ENCODE measurements around the gene GJB6.

Gene GJB6

GRCh38 chr13:20192158-20192835 is 39.8 kb downstream of the GJB6 start:
- no peak for FAIRE-seq
- DNase-seq (ENCODE audit: insufficient read length, low spot score), result no peak
- TF ChIP-seq CTCF (IDR thresholded peaks at IDR 0.05; ENCODE audit: insufficient read depth, missing control alignments), result no peak

GRCh38 chr13:20191311-20192157 is 40.6 kb downstream of the GJB6 start:
- FAIRE-seq (no peak), DNase-seq (ENCODE audit: insufficient read length, low spot score) (no peak)
- TF ChIP-seq CTCF (IDR thresholded peaks at IDR 0.05; ENCODE audit: insufficient read depth, missing control alignments), result no peak

GRCh38 chr13:20190481-20191310 is 41.4 kb downstream of the GJB6 start:
- FAIRE-seq, result no peak
- TF ChIP-seq CTCF (IDR thresholded peaks at IDR 0.05; ENCODE audit: insufficient read depth, missing control alignments), result no peak
- DNase-seq (ENCODE audit: insufficient read length, low spot score), result no peak

GRCh38 chr13:20190076-20190475 is 42.0 kb downstream of the GJB6 start:
- no peak for DNase-seq (ENCODE audit: insufficient read length, low spot score)
- no peak for FAIRE-seq
- TF ChIP-seq CTCF (IDR thresholded peaks at IDR 0.05; ENCODE audit: insufficient read depth, missing control alignments), result no peak

GRCh38 chr13:20188667-20189553 is 43.2 kb downstream of the GJB6 start:
- DNase-seq (ENCODE audit: insufficient read length, low spot score) (no peak), FAIRE-seq (no peak)
- no peak for TF ChIP-seq CTCF (IDR thresholded peaks at IDR 0.05; ENCODE audit: insufficient read depth, missing control alignments)

GRCh38 chr13:20186771-20187170 is 45.3 kb downstream of the GJB6 start:
- FAIRE-seq (no peak), DNase-seq (ENCODE audit: insufficient read length, low spot score) (no peak)
- TF ChIP-seq CTCF (IDR thresholded peaks at IDR 0.05; ENCODE audit: insufficient read depth, missing control alignments), result no peak
